B cell (primary cell): Measurements from ENCODE around the gene ANKRD31. TPM values are rescaled to one million over a fixed set of nuclear protein-coding genes. Genes with fewer than 3 reads are reported as not detected.

Experiments used
- ATAC-seq: fragments of 200-7000 bp; cut with Tn5 transposase; one replicate; pipeline ENCODE4 v1.10.0; 2021; ENCODE audit warnings: low read depth, mild to moderate bottlenecking, moderate number of reproducible peaks, moderate library complexity
- CTCF ChIA-PET: fragments of 350-600 bp; sonication (Branson Sonifier 250); formaldehyde crosslinking; loops from one replicate; lab custom pipeline; 2021; ENCODE audit warnings: antibody characterized with exemption, inconsistent platforms; lab: Charles Lee
- POLR2A ChIA-PET: fragments of 350-600 bp; sonication (Branson Sonifier 250); formaldehyde crosslinking; loops from one replicate; lab custom pipeline; 2021; ENCODE audit warnings: antibody characterized with exemption; lab: Charles Lee
- DNase-seq: peaks from one replicate; pipeline ENCODE4 v3.0.0; 2013
- H2AFZ ChIP-seq: 2 replicates; pipeline ENCODE4 v1.6.1; 2012; ENCODE audit warnings: mild to moderate bottlenecking, low read depth, low read length; ENCODE audit not compliant: insufficient read depth, poor library complexity, severe bottlenecking
- H3K27ac ChIP-seq, 2 donors: 1 replicate in 1 of 2; 2 replicates in 1 of 2; pipeline ENCODE4 v1.5.1; 2012 to 2013; ENCODE audit warnings: low read length in 2 of 2, mild to moderate bottlenecking in 2 of 2, moderate library complexity in 1 of 2
- H3K27me3 ChIP-seq, 4 experiments: fragments of 200-600 bp in 1 of 4; sonication (generic) in 1 of 4; replicated peaks in 1 of 4; 1 replicate in 2 of 4; 2 replicates in 2 of 4; pipeline versions ENCODE4 v1.6.1 to v1.7.0; 2013 to 2016; ENCODE audit warnings: low read length in 3 of 4, mild to moderate bottlenecking in 2 of 4, mixed read lengths in 1 of 4, moderate library complexity in 1 of 4; ENCODE audit not compliant: insufficient read depth in 4 of 4, control insufficient read depth in 3 of 4; ENCODE audit errors: control extremely low read depth in 1 of 4
- H3K36me3 ChIP-seq, 2 experiments: replicated peaks in 1 of 2; 1 replicate in 1 of 2; 2 replicates in 1 of 2; pipeline versions ENCODE4 v1.6.1 to v1.7.1; 2013; ENCODE audit warnings: low read length in 1 of 2; ENCODE audit not compliant: insufficient read depth in 2 of 2, control insufficient read depth in 1 of 2; ENCODE audit errors: control extremely low read depth in 1 of 2, extremely low read depth in 1 of 2
- H3K4me1 ChIP-seq, 2 donors: fragments of 200-600 bp in 1 of 2; sonication (generic) in 1 of 2; 1 replicate in 1 of 2; 2 replicates in 1 of 2; pipeline versions ENCODE4 v1.5.1 to v1.6.1; 2013 to 2017; ENCODE audit warnings: low read length in 2 of 2; ENCODE audit not compliant: control insufficient read depth in 2 of 2, insufficient read depth in 2 of 2
- H3K4me2 ChIP-seq: replicated peaks from 2 replicates; pipeline ENCODE3; 2012; ENCODE audit warnings: mild to moderate bottlenecking, low read depth, low read length; ENCODE audit not compliant: poor library complexity, severe bottlenecking
- H3K4me3 ChIP-seq, 5 experiments: fragments of 200-600 bp in 1 of 5; sonication (generic) in 1 of 5; 1 replicate in 3 of 5; 2 replicates in 2 of 5; pipeline versions ENCODE4 v1.5.1 to v1.7.0; 2011 to 2016; ENCODE audit warnings: low read length in 4 of 5, mild to moderate bottlenecking in 4 of 5, low read depth in 2 of 5, control low read depth in 1 of 5, moderate library complexity in 1 of 5; ENCODE audit not compliant: insufficient read depth in 1 of 5; ENCODE audit errors: control extremely low read depth in 1 of 5, extremely low read depth in 1 of 5
- H3K79me2 ChIP-seq: fragments of 200-600 bp; sonication (generic); one replicate; pipeline ENCODE4 v1.6.0; 2016; ENCODE audit warnings: low read length; ENCODE audit not compliant: control insufficient read depth, insufficient read depth
- H3K9ac ChIP-seq: fragments of 200-600 bp; sonication (generic); 2 replicates; pipeline ENCODE4 v1.6.1; 2017; ENCODE audit warnings: mild to moderate bottlenecking, low read length, moderate library complexity
- H3K9me3 ChIP-seq, 3 donors: one replicate each; pipeline versions ENCODE4 v1.6.1 to v1.7.1; 2013; ENCODE audit warnings: low read length in 2 of 3; ENCODE audit not compliant: control insufficient read depth in 2 of 3, insufficient read depth in 1 of 3; ENCODE audit errors: control extremely low read depth in 1 of 3
- H4K20me1 ChIP-seq: 2 replicates; pipeline ENCODE4 v1.6.0; 2012; ENCODE audit warnings: mild to moderate bottlenecking, low read length; ENCODE audit not compliant: insufficient read depth, control insufficient read depth, poor library complexity, severe bottlenecking
- H3K27ac Mint-ChIP-seq: one replicate; pipeline ENCODE4 v1.8.0; 2021; ENCODE audit warnings: mixed read lengths
- H3K27me3 Mint-ChIP-seq: one replicate; pipeline ENCODE4 v1.8.0; 2021; ENCODE audit warnings: mixed read lengths
- H3K4me1 Mint-ChIP-seq: one replicate; pipeline ENCODE4 v1.8.0; 2021; ENCODE audit warnings: mixed read lengths
- H3K4me3 Mint-ChIP-seq: one replicate; pipeline ENCODE4 v1.8.0; 2021; ENCODE audit warnings: mixed read lengths
- H3K9me3 Mint-ChIP-seq: one replicate; pipeline ENCODE4 v1.8.0; 2022; ENCODE audit warnings: mixed read lengths; ENCODE audit not compliant: insufficient read depth
- EZH2 ChIP-seq: IDR thresholded peaks from 2 replicates; pipeline ENCODE4 v1.6.1; 2012; ENCODE audit warnings: borderline replicate concordance, low read depth, mild to moderate bottlenecking, moderate library complexity, low read length; ENCODE audit not compliant: insufficient read depth, poor library complexity, severe bottlenecking
- WGBS: methylation state at CpG from one replicate; pipeline ENCODE4 v1.1.5; 2013; ENCODE audit warnings: missing lambda C conversion rate; ENCODE audit not compliant: insufficient coverage; 5-methylcytosine and 5-hydroxymethylcytosine counted together
- intact Hi-C: fragments of 100-400 bp; cut with micrococcal nuclease; formaldehyde crosslinking; loops from one replicate; pipeline ENCODE4 v1.10.0; 2022
- polyA plus RNA-seq: library from polyadenylated mRNA; depleted of rRNA; stranded (reverse); fragments of >200 nt; gene quantifications from 2 replicates; pipeline ENCODE4 v1.2.3, GENCODE V29; 2012
- total RNA-seq, 2 donors: library from RNA; stranded (reverse); fragments of 120-200 nt in 1 of 2; gene quantifications; 1 replicate in 1 of 2; 2 replicates in 1 of 2; pipeline versions ENCODE4 v1.2.3 to v1.2.4, GENCODE V29; 2013 to 2022
- TF ChIP-seq, protein P1 (sequence below): fragments of 200-600 bp; IDR thresholded peaks from one replicate; pipeline ENCODE4 v1.8.0; 2022; ENCODE audit warnings: antibody characterized with exemption, mild to moderate bottlenecking

Gene ANKRD31
- total and polyA plus RNA-seq, 2 donors (not counting 1 experiment from before 2014, with no cell fraction given) = 0.06 to 0.10 TPM

DNA sequence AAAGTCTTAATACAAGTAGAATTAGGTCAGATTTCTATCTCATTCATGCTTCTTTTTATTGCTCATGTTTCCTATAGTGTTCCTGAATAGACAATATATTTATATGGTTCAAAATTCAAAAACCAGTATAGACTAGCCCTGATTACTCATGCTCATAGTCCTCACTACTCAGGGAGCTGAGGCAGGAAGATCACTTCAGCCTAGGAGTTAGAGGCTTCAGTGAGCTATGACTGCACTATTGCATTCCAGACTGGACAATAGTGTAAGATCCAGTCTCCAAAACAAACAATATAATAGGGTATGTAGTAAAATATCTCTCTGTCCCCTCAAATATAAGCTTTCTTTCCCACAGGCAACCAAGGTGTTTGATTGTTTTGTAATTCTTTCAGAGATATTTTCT, 2.4 kb downstream of the ANKRD31 start:
- Mint-ChIP-seq H3K27me3 (peaks cover 15% of the 10 kb centered on the region), H3K9me3 (no peaks in the 10 kb centered on the region), H3K4me3 (no peak overlapping the region), H3K4me1 (peaks cover 11% of the 10 kb centered on the region), H3K27ac (no peak overlapping the region)
- POLR2A ChIA-PET = interaction anchor here (0.6 kb wide), 1 partner anchor 565 kb away, joined by 3 read pairs; no protein-coding TSS in a partner anchor
- no peak for TF ChIP-seq EZH2
- TF ChIP-seq, protein P1, sequence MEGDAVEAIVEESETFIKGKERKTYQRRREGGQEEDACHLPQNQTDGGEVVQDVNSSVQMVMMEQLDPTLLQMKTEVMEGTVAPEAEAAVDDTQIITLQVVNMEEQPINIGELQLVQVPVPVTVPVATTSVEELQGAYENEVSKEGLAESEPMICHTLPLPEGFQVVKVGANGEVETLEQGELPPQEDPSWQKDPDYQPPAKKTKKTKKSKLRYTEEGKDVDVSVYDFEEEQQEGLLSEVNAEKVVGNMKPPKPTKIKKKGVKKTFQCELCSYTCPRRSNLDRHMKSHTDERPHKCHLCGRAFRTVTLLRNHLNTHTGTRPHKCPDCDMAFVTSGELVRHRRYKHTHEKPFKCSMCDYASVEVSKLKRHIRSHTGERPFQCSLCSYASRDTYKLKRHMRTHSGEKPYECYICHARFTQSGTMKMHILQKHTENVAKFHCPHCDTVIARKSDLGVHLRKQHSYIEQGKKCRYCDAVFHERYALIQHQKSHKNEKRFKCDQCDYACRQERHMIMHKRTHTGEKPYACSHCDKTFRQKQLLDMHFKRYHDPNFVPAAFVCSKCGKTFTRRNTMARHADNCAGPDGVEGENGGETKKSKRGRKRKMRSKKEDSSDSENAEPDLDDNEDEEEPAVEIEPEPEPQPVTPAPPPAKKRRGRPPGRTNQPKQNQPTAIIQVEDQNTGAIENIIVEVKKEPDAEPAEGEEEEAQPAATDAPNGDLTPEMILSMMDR = no peak
- DNase-seq (no peak), ATAC-seq (no peak)
- CTCF ChIA-PET = interaction anchor here (0.7 to 6.1 kb wide), 3 partner anchors 447 to 1415 kb away, joined by 3 to 95 read pairs (median 3); no protein-coding TSS in a partner anchor
- Histone ChIP-seq H3K27ac (no peak overlapping the region), H4K20me1 (no peaks in the 10 kb centered on the region), H3K9ac (no peak overlapping the region), H3K4me1 (peaks cover 4 to 8% of the 10 kb centered on the region in 2 donors), H3K36me3 (no peaks in the 10 kb centered on the region), H3K4me2 (no peak overlapping the region), H3K4me3 (no peak overlapping the region), H3K9me3 (peaks cover 0 to 5% (median 0%) of the 10 kb centered on the region in 3 donors), H3K79me2 (no peaks in the 10 kb centered on the region), H2AFZ (no peak overlapping the region), H3K27me3 (no peaks in the 10 kb centered on the region)
- intact Hi-C loops = no loop called here

DNA sequence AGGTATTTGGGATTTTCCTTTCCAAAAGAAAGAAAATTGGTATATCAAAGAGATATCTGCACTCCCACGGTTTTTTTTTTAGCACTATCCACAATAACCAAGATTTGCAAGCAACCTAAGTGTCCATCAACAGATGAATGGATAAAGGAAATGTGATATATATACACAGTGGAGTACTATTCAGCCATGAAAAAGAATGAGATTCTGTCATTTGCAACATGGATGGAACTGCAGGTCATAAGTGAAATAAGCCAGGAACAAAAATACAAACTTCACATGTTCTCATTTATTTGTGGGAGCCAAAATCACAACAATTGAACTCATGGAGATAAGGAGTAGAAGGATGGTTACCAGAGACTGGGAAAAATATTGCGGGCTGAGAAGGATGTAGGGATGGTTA, 9.8 kb downstream of the ANKRD31 start:
- Histone ChIP-seq H3K4me2 (no peak overlapping the region), H3K4me1 (no peaks in the 10 kb centered on the region), H3K36me3 (no peaks in the 10 kb centered on the region), H3K9me3 (no peaks in the 10 kb centered on the region), H4K20me1 (no peaks in the 10 kb centered on the region), H3K79me2 (no peaks in the 10 kb centered on the region), H3K9ac (no peak overlapping the region), H3K27ac (no peak overlapping the region), H2AFZ (no peak overlapping the region), H3K4me3 (no peak overlapping the region), H3K27me3 (no peaks in the 10 kb centered on the region)
- Mint-ChIP-seq H3K27ac (no peak overlapping the region), H3K4me3 (no peak overlapping the region), H3K9me3 (peaks cover 6% of the 10 kb centered on the region), H3K27me3 (peaks cover 23% of the 10 kb centered on the region), H3K4me1 (no peaks in the 10 kb centered on the region)
- no peak for ATAC-seq
- ChIA-PET CTCF (interaction anchor here (0.9 kb wide), 1 partner anchor 10 kb away, joined by 4 read pairs; the partner anchor contains the start of gene ANKRD31), POLR2A (no interaction called here)
- TF ChIP-seq, protein P1 = no peak
- no peak for TF ChIP-seq EZH2
- no peak for DNase-seq
- WGBS = no CpG with 5 or more reads among the region's 2 CpGs
- intact Hi-C loops = no loop called here
